HUES64 (cell line): ENCODE results near the gene PER3.

Experiments
- H3K27ac ChIP-seq: 2 replicates; pipeline ENCODE4 v1.7.0; 2013; ENCODE audit warnings: low read depth, low read length, inconsistent platforms
- H3K27me3 ChIP-seq: 2 replicates; pipeline ENCODE4 v1.6.1; 2013; ENCODE audit warnings: mild to moderate bottlenecking, low read length; ENCODE audit not compliant: insufficient read depth
- H3K36me3 ChIP-seq: 2 replicates; pipeline ENCODE4 v1.6.1; 2013; ENCODE audit warnings: mild to moderate bottlenecking, low read length; ENCODE audit not compliant: insufficient read depth
- H3K4me1 ChIP-seq: 2 replicates; pipeline ENCODE4 v1.6.1; 2013; ENCODE audit warnings: mild to moderate bottlenecking, low read length, moderate library complexity; ENCODE audit not compliant: insufficient read depth
- H3K4me3 ChIP-seq: 2 replicates; pipeline ENCODE4 v1.5.1; 2013; ENCODE audit warnings: mild to moderate bottlenecking, low read length, moderate library complexity
- H3K9ac ChIP-seq: 2 replicates; pipeline ENCODE4 v1.6.1; 2013; ENCODE audit warnings: mild to moderate bottlenecking, low read depth, low read length
- H3K9me3 ChIP-seq: 2 replicates; pipeline ENCODE4 v1.6.1; 2013; ENCODE audit warnings: low read depth, low read length; ENCODE audit not compliant: insufficient read depth
- WGBS: fragments of 150-250, 120-280 bp; methylation state at CpG from one replicate; pipeline ENCODE4 v1.1.7; 2013; ENCODE audit warnings: missing lambda C conversion rate; 5-methylcytosine and 5-hydroxymethylcytosine counted together

Gene PER3

GRCh38 chr1:7873801-7874795 lies 90.0 kb downstream of the PER3 start:
- Histone ChIP-seq H3K9ac (no peak overlapping the region), H3K4me3 (no peak overlapping the region), H3K36me3 (no peaks in the 10 kb centered on the region), H3K27me3 (no peaks in the 10 kb centered on the region), H3K9me3 (no peaks in the 10 kb centered on the region), H3K27ac (no peak overlapping the region), H3K4me1 (no peaks in the 10 kb centered on the region)
- 92% methylated on average over 11 of the region's 11 CpGs for WGBS

- no peaks in the 10 kb centered on the region for H3K27me3 ChIP-seq
- H3K4me3 ChIP-seq: no peak overlapping the region
- no peak overlapping the region for H3K9ac ChIP-seq
- H3K36me3 ChIP-seq: no peaks in the 10 kb centered on the region
- no peaks in the 10 kb centered on the region for H3K4me1 ChIP-seq
- WGBS: 71% methylated on average over 1 of the region's 1 CpG
- no peaks in the 10 kb centered on the region for H3K9me3 ChIP-seq
- H3K27ac ChIP-seq: no peak overlapping the region
Measured at GRCh38 chr1:7878027-7878426, 93.9 kb downstream of the PER3 start.

GRCh38 chr1:7879228-7879627 lies 95.1 kb downstream of the PER3 start:
- Histone ChIP-seq H3K27ac (no peak overlapping the region), H3K9ac (no peak overlapping the region), H3K27me3 (no peaks in the 10 kb centered on the region), H3K9me3 (no peaks in the 10 kb centered on the region), H3K4me1 (no peaks in the 10 kb centered on the region), H3K4me3 (no peak overlapping the region), H3K36me3 (no peaks in the 10 kb centered on the region)
- 95% methylated on average over 3 of the region's 3 CpGs for WGBS

- H3K27ac ChIP-seq: no peak overlapping the region
- H3K9ac ChIP-seq: no peak overlapping the region
- no peaks in the 10 kb centered on the region for H3K4me1 ChIP-seq
- H3K4me3 ChIP-seq: no peak overlapping the region
- H3K9me3 ChIP-seq: no peaks in the 10 kb centered on the region
- H3K36me3 ChIP-seq: no peaks in the 10 kb centered on the region
- 96% methylated on average over 1 of the region's 1 CpG for WGBS
- no peaks in the 10 kb centered on the region for H3K27me3 ChIP-seq
Measured at GRCh38 chr1:7884757-7885156, 100.7 kb downstream of the PER3 start.

- H3K9ac ChIP-seq: no peak overlapping the region
- H3K4me1 ChIP-seq: no peaks in the 10 kb centered on the region
- no peaks in the 10 kb centered on the region for H3K36me3 ChIP-seq
- no peaks in the 10 kb centered on the region for H3K9me3 ChIP-seq
- no peaks in the 10 kb centered on the region for H3K27me3 ChIP-seq
- no peak overlapping the region for H3K4me3 ChIP-seq
- 85% methylated on average over 22 of the region's 27 CpGs for WGBS
- no peak overlapping the region for H3K27ac ChIP-seq
Measured at GRCh38 chr1:7885513-7886404, 101.7 kb downstream of the PER3 start.

- Histone ChIP-seq H3K4me3 (no peak overlapping the region), H3K36me3 (no peaks in the 10 kb centered on the region), H3K9me3 (no peaks in the 10 kb centered on the region), H3K4me1 (no peaks in the 10 kb centered on the region), H3K9ac (no peak overlapping the region), H3K27me3 (no peaks in the 10 kb centered on the region), H3K27ac (no peak overlapping the region)
- 93% methylated on average over 7 of the region's 7 CpGs for WGBS
Measured at GRCh38 chr1:7886405-7886745, 102.3 kb downstream of the PER3 start.

- H3K36me3 ChIP-seq: no peaks in the 10 kb centered on the region
- H3K27me3 ChIP-seq: no peaks in the 10 kb centered on the region
- no peaks in the 10 kb centered on the region for H3K4me1 ChIP-seq
- H3K4me3 ChIP-seq: no peak overlapping the region
- no peak overlapping the region for H3K9ac ChIP-seq
- H3K9me3 ChIP-seq: no peaks in the 10 kb centered on the region
- 94% methylated on average over 9 of the region's 9 CpGs for WGBS
- no peak overlapping the region for H3K27ac ChIP-seq
Measured at GRCh38 chr1:7888248-7889081, 104.4 kb downstream of the PER3 start.

GRCh38 chr1:7890853-7891252 lies 106.8 kb downstream of the PER3 start:
- Histone ChIP-seq H3K9me3 (peaks cover 3% of the 10 kb centered on the region; the same call in 1 of the 2 replicates), H3K4me3 (no peak overlapping the region), H3K4me1 (no peaks in the 10 kb centered on the region), H3K27ac (no peak overlapping the region), H3K27me3 (no peaks in the 10 kb centered on the region), H3K36me3 (no peaks in the 10 kb centered on the region), H3K9ac (no peak overlapping the region)
- 97% methylated on average over 2 of the region's 2 CpGs for WGBS

- Histone ChIP-seq H3K9ac (no peak overlapping the region), H3K27ac (no peak overlapping the region), H3K9me3 (peaks cover 7% of the 10 kb centered on the region; the same call in 1 of the 2 replicates), H3K4me3 (no peak overlapping the region), H3K27me3 (no peaks in the 10 kb centered on the region), H3K36me3 (no peaks in the 10 kb centered on the region), H3K4me1 (no peaks in the 10 kb centered on the region)
- 83% methylated on average over 9 of the region's 9 CpGs for WGBS
Measured at GRCh38 chr1:7891804-7892203, 107.7 kb downstream of the PER3 start.

GRCh38 chr1:7893529-7894180 lies 109.6 kb downstream of the PER3 start:
- H3K27ac ChIP-seq: no peak overlapping the region
- 95% methylated on average over 13 of the region's 13 CpGs for WGBS
- H3K4me3 ChIP-seq: no peak overlapping the region
- H3K36me3 ChIP-seq: no peaks in the 10 kb centered on the region
- no peaks in the 10 kb centered on the region for H3K4me1 ChIP-seq
- H3K9ac ChIP-seq: no peak overlapping the region
- H3K27me3 ChIP-seq: no peaks in the 10 kb centered on the region
- H3K9me3 ChIP-seq: peaks cover 7% of the 10 kb centered on the region; the same call in 1 of the 2 replicates
